HG03354 (cell line): ENCODE data around the gene ZMYM4.

Experiments used
- ATAC-seq: cut with Tn5 transposase; IDR thresholded peaks from one replicate; pipeline ENCODE4 v1.9.1; 2021; ENCODE audit warnings: mild to moderate bottlenecking; ENCODE audit not compliant: unreplicated experiment, poor library complexity, severe bottlenecking

The ZMYM4 gene

DNA sequence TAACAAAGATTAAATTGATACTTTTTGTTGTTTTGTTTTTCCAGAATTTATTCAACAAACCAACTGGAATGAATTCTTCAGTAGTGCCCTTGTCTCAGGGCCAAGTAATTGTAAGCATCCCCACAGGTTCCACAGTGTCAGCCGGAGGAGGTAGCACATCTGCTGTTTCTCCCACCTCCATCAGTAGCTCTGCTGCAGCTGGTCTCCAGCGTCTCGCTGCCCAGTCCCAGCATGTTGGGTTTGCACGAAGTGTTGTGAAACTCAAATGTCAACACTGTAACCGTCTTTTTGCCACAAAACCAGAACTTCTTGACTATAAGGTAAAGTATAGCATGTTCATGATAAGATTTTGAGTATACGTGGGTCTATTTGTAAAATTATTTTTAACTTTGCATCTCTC lies 118.5 kb downstream of the ZMYM4 start:
- ATAC-seq: no peak

DNA sequence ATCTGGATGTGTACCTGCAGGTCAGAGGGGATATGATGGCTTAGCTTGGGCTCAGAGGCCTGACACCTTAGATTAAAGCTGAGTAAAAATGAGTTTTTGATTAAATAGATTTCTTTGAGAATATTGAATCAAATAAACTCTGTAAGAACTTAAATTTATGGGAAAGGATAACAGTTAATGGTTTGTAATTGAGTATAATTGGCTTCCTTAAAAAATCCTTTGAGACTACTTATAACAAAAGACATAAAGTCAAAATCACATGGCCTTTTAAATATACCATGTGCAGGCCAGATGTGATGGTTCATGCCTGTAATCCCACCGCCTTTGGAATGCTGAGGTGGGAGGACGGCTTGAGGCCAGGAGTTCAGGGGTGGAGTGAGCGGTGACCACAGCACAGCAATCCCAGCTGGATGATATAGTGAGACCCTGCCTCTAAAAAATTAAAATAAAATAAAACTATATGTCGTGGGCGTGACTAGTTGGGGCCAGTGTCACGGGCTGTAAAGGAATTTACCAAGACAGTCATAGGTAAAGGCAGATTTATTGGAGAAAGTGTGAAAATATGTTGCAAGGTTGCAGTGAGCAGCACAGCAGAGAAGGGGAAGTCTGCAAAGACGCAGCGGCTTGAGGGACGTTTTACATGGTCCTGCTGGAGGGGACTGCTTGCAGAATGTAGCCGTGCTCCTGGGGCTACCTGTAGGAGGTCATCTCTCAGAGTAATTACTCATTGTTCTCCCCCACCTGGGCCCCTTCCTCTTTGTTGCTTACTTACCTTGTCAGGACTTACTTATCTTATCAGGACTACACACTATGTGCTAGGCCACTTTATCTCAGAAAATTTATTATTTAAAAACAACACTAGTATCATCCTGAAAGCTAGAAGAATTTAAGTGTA lies 122.3 kb downstream of the ZMYM4 start:
- ATAC-seq: no peak

DNA sequence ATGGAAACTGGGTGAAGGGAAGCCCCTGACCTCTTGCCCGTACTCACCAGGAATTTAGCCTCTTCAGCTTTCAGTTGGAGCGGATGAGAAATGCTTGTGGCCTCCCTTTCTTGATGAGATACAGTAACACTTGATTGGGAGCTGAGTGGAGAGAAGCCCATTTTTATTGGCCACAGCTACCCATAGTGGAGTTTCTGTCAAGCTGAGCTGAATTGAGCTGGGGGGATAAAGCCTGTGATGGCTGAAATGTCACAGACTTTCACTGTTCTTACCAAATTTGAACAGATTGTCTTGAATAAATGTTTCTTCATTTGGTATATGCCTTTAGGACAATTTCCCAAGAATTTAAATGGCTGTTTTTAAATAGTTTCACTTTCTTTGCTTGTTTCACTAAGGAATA lies 125.9 kb downstream of the ZMYM4 start:
- ATAC-seq: no peak

DNA sequence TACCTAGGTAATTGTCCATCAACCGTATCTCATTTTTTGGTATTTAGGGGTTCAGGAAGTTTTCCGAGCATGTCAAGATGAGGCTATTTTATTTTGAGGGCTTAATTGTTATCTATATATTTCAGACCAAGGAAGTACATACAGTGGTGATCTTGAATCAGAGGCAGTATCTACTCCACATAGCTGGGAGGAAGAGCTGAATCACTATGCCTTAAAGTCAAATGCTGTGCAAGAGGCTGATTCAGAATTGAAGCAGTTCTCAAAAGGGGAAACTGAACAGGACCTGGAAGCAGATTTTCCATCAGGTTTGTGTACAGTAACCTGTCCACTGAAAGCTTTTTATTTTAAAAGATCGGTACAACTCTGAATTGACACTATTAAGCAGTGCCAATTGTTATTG lies 130.2 kb downstream of the ZMYM4 start:
- ATAC-seq: no peak

DNA sequence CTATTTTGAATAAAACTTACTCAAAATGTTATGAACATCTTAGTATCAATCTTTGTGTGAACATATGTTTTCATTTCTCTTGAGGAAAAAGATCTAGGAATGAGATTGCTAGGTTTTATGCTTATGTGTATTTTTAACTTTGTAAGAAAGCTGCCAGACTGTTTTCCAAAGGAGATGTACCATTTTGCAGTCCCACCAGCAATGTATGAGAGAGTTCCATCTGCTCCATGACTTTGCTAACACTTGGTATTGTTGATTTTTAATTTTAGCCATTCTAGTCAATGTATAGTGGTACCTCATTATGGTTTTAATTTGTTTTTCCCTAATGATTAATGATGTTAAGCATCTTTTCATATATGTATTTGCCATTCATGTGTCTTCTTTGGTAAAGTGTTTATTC lies 132.5 kb downstream of the ZMYM4 start:
- no peak for ATAC-seq

DNA sequence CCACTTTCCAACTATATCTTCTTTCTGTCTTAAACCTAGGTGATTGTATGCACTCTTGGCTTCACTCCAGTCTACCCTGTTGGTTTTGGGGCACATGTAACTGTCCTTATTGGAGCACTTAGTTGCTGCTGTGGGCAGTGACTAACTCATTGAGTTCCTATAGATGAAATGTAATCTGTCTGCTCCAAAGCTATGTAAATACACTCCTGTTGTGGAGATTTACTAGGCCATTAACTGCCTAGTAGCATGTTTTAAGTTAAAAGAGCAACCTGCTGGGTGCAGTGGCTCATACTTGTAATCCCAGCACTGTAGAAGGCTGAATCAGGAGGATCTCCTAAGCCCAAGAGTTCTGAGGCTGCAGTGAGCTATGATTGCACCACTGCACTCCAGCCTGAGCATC lies 137.6 kb downstream of the ZMYM4 start:
- no peak for ATAC-seq

DNA sequence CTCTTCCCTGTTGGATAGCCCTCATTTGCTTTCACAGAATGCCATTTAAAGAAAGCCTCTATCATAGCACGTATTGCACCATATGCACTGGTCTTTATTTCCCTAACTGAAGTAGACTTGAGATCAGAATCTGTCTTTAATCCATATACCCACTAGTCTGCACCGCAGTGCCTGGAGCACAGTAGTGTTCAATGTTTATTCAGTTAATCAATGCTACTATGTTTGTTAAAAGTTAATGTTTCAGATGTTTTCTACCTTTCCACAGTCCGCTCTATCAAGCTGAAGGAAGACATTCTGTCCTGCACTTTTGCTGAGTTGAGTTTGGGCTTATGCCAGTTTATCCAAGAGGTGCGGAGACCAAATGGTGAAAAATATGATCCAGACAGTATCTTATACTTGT lies 139.2 kb downstream of the ZMYM4 start:
- ATAC-seq: no peak

DNA sequence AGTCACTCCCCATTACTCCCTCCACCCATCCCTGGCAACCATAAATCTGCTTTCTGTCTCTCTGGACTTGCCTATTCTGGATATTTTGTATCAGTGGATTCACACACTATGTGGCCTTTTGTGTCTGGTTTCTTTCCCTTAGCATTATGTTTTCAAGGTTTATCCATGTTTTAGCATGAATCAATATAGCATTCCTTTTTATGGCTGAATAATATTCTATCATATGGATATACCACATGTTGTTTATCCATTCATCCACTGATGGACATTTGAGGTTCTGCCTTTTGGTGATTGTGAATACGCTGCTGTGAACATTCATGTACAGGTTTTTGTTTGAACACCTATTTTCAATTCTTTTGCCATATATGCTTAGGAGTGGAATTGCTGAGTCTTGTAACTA lies 140.4 kb downstream of the ZMYM4 start:
- no peak for ATAC-seq

DNA sequence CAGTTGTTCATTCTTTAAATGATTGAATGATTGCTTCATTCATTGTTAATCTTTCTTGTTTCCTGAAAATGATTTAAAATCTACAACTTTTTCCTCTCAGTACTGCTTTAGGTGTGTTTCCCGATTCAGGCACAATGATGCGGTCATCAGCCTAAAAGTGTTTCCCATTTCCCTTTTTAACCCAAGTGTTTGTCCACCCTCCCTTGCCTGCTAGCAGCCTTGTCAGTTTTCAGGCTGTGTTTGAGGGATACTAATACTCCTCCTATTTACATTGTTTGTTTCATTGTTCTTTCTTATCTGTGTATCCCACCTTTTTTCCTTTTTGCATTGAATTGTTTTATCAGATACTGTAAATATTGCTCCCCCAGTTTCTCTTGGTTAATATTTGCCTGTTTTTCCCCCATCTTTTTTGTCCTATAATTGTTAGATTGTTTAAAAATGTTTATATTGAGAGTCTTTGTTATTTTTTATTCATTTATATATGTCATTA lies 157.6 kb downstream of the ZMYM4 start:
- ATAC-seq: no peak

DNA sequence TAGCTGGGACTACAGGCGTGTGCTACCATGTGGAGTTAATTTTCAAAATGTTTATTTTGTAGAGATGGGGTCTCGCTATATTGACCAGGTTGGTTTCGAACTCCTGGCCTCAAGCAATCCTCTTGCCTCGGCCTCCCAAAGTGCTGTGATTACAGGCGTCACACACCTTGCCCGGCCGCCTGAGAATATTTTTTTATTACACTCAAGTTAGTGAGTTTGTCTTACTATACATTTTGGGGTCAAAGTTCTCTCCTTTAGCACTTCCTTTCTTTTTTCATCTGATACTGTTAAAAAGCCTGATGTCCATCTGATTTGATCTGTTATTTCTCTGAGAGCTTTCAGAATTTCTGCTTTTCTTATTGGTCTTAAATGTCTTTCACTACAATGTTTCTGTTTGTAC lies 159.9 kb downstream of the ZMYM4 start:
- no peak for ATAC-seq

DNA sequence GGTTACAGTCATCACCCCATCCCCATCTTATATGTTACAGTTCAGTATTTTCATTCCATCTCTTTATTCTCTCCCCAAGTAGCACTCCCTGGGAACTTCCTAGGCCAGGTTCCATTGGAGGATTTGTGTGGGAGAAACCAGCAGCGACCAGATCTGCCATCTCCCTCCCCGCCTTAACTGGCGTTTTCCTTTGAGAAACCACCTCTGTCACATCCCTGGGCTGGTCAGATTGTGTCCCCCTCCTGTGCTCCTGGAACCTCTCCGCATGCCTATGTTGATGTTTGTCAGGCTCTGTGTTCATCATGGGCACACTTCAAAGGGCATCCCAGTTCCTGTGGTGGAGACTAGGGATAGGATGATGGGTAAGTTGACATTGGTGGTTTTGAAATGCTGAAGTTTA lies 162.3 kb downstream of the ZMYM4 start:
- ATAC-seq: no peak

DNA sequence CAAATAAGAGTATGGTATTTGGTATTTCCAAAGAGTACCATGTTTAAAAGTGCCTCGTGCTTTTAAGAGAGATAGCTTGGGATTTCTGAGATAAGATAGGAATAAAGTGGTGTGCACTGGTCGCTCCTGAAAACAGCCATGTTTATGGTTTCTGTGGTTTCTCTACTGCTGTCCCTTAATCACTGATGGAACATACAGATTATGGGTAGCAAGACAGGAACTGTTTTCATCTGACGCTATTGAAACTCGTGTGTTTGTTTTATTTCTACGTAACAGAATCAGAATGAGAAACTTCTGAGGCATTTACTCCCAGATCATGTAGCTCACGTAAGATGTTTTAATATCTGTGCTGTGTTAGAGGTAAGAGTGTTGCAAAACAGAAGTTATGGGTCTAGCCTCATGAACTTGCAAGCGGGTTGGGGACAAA lies 162.7 kb downstream of the ZMYM4 start:
- no peak for ATAC-seq

DNA sequence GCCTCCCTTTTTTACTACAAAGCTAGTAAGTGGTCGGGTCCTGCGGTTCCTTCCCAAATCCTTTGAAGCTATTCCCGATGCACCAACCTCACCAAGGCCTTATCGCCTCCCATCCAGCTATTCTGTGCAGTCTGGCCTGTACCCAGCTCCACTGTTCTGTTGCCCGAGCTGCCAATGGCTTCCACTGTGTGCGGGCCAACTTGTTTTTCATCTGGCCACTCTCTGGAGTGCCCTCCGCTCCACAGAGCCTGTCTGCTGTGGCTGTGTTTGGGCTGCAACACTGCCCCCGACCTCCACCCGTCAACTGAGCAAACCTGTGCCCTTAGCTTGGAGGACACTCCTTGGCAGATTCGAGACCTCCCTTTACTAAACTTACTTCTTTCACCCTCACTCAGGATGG lies 163.7 kb downstream of the ZMYM4 start:
- no peak for ATAC-seq

DNA sequence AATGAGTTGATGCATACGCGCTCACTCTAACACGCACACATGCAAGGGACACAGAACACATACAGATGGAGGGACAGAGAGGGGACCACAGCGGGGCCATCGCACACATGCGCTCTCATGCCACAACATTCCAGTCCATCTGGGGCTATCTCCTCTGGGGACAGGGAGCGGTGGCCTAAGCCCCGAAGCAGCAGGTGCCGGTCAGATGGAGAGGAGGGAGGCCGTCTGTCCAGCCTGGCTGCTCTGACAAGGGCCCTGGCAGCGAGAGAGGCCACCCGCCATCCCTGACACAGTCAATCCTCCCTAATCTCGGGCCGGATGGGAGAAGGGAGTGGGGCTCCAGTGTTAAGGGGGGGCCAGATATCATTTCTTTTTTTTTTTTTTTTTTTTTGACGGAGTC lies 165.2 kb downstream of the ZMYM4 start:
- no peak for ATAC-seq

DNA sequence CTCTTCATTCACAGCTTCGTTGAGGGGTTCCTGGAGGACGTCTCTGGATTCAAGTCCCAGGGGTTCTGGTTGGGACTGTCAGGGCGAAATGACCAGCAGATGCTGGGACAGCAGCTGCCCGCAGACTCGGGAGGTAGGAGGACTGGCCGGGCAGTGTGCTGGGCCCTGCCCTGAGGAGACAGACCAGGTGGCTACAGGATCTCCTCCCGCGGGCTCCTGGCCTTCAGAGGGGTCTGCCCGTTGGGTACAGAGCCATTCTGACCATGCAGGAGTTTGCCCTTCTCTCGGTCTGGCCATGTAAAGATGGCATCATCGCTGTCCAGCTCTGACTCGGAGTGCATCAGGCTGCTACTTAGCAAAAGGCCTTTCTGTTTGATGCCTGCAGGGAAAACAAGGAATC lies 166.2 kb downstream of the ZMYM4 start:
- no peak for ATAC-seq

DNA sequence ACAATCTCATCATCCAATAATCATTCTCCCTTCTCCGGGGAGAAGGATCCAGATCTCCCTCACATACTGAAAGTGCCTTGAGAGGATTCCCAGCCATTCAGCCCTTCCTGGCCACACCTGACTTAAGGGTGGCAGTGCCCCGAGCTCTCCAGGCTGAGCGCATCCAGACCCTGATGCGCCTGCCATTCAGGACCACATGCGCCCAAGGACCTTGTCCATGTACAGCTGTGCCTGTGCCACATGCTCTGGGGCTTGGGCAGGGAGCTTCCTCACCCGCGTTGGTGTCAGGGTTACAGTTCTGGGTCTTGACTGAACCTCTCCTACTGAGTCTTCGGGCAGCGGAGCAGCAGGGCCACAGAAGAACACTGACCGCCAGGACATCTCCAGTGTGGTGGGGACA lies 167.6 kb downstream of the ZMYM4 start:
- no peak for ATAC-seq

DNA sequence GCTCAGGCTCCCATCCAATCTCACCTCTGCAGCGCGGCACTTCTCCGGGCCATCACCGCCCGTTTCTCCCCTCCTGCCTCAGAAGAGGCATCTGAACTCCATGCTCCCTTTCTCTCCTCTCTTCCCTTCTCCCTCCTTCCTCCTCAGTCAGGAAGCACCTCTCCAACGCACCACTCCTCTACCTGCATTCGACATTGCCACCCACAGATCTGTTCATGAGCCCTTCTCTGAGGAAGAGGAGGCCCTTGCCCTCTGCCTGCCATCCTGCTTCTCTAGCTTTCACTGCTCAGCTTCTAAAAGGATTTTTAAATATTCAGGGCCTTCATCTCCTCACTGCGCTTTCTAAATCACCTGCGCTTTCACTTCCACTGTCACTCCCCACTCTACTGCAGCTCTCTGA lies 168.7 kb downstream of the ZMYM4 start:
- no peak for ATAC-seq

DNA sequence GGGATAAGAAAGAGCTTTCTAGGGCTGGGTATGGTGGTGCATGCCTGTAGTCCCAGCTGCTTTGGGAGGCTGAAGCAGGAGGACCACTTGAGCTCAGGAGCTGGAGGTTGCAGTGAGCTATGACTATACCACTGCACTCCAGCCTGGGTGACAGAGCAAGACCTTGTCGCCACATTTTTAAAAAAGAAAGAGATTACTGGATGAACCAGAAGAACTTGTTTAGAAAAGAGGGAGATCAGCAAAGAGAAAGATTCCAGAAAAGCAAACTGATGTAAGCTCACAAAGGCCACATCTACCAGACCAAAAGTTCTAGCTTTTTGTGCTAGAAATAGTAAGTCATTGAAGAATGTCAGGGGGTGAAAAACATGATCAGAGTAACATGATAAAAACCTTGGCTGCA lies 171.1 kb downstream of the ZMYM4 start:
- no peak for ATAC-seq

DNA sequence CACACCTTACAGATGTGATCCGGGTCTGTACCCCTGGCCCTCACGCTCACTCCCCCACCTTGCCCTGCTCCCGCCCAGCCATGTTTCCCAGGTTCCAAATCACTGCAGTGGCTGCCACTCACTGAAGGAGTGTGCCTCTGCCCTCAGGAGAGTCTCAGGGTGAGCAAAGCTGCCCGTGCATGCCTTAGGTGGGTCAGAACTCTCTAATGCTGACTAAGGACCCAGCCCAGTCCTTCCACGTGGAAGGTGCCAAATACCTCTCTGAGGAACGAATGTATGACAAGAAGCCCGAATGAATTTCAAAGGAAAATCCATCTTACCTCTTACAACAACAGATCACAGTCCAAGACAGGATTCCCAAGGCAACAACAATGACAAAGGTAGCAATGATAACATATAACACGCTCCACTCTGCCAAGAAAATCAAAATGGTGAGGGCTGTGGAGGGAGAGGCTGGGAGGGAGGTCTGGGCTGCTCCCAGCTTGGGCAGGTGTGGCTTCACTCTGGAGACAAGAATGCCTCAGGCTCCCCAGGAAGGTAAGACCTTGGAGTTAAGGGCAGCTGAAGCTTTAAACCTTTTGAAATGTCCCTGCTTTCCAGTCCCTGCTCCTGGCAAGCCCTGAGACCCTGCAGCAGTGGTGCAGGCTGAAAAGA lies 173.5 kb downstream of the ZMYM4 start:
- ATAC-seq: no peak

DNA sequence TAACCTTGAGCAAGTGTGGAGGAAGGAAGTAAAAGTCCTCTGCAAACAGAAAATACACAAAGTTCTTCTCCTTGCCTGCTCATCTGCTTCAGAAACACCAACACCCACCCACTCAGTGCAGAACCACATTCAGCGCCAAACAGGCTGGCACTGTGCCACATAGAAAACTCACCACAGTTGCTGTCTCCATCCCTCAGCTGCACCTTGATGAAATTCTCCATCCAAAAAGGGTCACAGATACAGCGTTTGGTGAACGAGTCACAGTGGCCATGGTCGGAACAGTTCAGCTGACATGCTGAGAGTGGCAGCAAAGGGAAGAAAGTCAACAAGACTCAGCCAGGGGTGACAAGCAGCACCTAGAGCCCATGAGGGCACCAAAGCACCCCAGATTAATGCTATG lies 174.2 kb downstream of the ZMYM4 start:
- ATAC-seq: no peak

DNA sequence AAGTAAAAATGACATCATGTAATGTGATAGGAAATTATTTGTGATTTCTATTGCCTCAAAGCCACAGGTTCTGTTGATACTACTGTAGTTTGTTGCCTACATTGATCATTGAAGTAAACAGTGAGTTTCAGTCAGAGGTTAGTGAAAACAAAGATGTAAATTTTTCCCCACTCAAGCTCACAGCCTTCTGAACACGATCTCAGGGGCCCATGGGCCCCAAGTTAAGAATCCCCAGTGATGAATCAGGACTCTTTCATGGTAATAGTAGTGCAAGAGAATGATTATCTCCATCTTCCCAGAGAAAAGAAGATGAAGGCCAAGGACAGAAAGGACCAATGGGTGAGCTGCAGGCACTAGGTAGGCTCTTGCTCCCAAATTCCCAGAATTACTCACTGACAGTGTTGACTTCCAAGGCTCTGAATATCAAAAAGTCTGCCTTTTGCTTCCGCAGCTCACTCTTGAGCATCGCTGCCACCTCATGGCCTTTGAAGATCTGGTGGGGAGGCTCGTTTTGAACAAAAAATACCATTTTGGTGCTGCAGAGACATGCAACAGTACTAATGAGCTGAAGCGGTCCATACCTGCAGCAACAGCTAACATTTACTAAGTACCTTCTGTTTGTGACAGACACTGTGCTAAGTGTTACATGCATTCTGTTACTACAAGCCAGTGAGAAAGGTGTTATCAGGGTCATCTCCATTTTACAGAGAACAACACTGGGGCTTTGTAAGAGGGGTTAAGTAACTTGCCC lies 175.4 kb downstream of the ZMYM4 start:
- no peak for ATAC-seq
